Neural cell (in vitro differentiated cells): ENCODE results near the gene ANO4. TPM values are rescaled to one million over a fixed set of nuclear protein-coding genes. Genes with fewer than 3 reads are reported as not detected.

Experiments used
- H2AFZ ChIP-seq: fragments of 200-600, 300-800 bp; sonication (generic), shearing (Covaris generic); 2 replicates; pipeline ENCODE4 v1.6.0; 2014; ENCODE audit warnings: low read depth, mild to moderate bottlenecking, antibody characterized with exemption, low read length, moderate library complexity
- H3F3A ChIP-seq: fragments of 200-600 bp; shearing (Covaris generic); 2 replicates; pipeline ENCODE4 v1.6.1; 2016; ENCODE audit warnings: mild to moderate bottlenecking, moderate library complexity, mixed read lengths, antibody characterized with exemption, low read length; ENCODE audit not compliant: insufficient read depth, poor library complexity, severe bottlenecking
- H3K27ac ChIP-seq: fragments of 200-600, 300-800 bp; sonication (generic), shearing (Covaris generic); 2 replicates; pipeline ENCODE4 v1.5.1; 2014; ENCODE audit warnings: mild to moderate bottlenecking, low read length, moderate library complexity
- H3K27me3 ChIP-seq: fragments of 300-800, 200-600 bp; sonication (generic), shearing (Covaris generic); 2 replicates; pipeline ENCODE4 v1.6.0; 2014; ENCODE audit warnings: mild to moderate bottlenecking, low read depth, low read length, moderate library complexity; ENCODE audit not compliant: insufficient read depth
- H3K36me3 ChIP-seq: fragments of 300-800, 200-600 bp; sonication (generic), shearing (Covaris generic); 2 replicates; pipeline ENCODE4 v1.5.1; 2014; ENCODE audit warnings: mild to moderate bottlenecking, antibody characterized with exemption, low read length, moderate library complexity; ENCODE audit not compliant: insufficient read depth
- H3K4me2 ChIP-seq: fragments of 300-800, 200-600 bp; sonication (generic), shearing (Covaris generic); 2 replicates; pipeline ENCODE4 v1.6.0; 2014; ENCODE audit warnings: mild to moderate bottlenecking, low read length
- H3K4me3 ChIP-seq: fragments of 300-800, 200-600 bp; sonication (generic), shearing (Covaris generic); 2 replicates; pipeline ENCODE4 v1.5.1; 2014; ENCODE audit warnings: mild to moderate bottlenecking, low read length, moderate library complexity
- H3K79me2 ChIP-seq: fragments of 200-600 bp; shearing (Covaris generic); replicated peaks from 2 replicates; pipeline ENCODE4 v1.6.0; 2014; ENCODE audit warnings: mild to moderate bottlenecking, low read length, moderate library complexity; ENCODE audit not compliant: insufficient read depth
- H3K9ac ChIP-seq: fragments of 300-800, 200-600 bp; sonication (generic), shearing (Covaris generic); 2 replicates; pipeline ENCODE4 v1.6.1; 2016; ENCODE audit warnings: mild to moderate bottlenecking, low read length, mixed read lengths
- H3K9me2 ChIP-seq: fragments of 200-600 bp; shearing (Covaris generic); 2 replicates; pipeline ENCODE4 v1.6.1; 2016; ENCODE audit warnings: mild to moderate bottlenecking, low read length, mixed read lengths; ENCODE audit not compliant: insufficient read depth
- H3K9me3 ChIP-seq: fragments of 200-600, 300-800 bp; sonication (generic), shearing (Covaris generic); 2 replicates; pipeline ENCODE4 v1.6.1; 2016; ENCODE audit warnings: mild to moderate bottlenecking, mixed run types, low read length, moderate library complexity, mixed read lengths
- H4K20me1 ChIP-seq: fragments of 200-600 bp; shearing (Covaris generic); 2 replicates; pipeline ENCODE4 v1.6.1; 2016; ENCODE audit warnings: mild to moderate bottlenecking, mixed run types; ENCODE audit not compliant: insufficient read depth
- EP300 ChIP-seq: fragments of 450-650 bp; conservative IDR thresholded peaks from 2 replicates; pipeline ENCODE4 v1.6.1; 2014; ENCODE audit warnings: antibody characterized with exemption, mild to moderate bottlenecking, moderate library complexity; ENCODE audit not compliant: poor library complexity, severe bottlenecking
- EZH2 ChIP-seq: fragments of 200-600, 300-800 bp; shearing (Covaris generic), sonication (generic); IDR thresholded peaks from 2 replicates; pipeline ENCODE4 v1.6.1; 2014; ENCODE audit warnings: antibody characterized with exemption, low read length, borderline replicate concordance, mild to moderate bottlenecking; ENCODE audit not compliant: insufficient read depth, poor library complexity, severe bottlenecking
- MXI1 ChIP-seq: fragments of 450-650 bp; conservative IDR thresholded peaks from 2 replicates; pipeline ENCODE4 v1.6.1; 2014; ENCODE audit warnings: antibody characterized with exemption, mild to moderate bottlenecking; ENCODE audit not compliant: poor library complexity, severe bottlenecking
- POLR2AphosphoS5 ChIP-seq: IDR thresholded peaks from 2 replicates; pipeline ENCODE4 v1.6.1; 2012
- RAD21 ChIP-seq: fragments of 450-650 bp; conservative IDR thresholded peaks from 2 replicates; pipeline ENCODE4 v1.6.1; 2014; ENCODE audit warnings: antibody characterized with exemption, mild to moderate bottlenecking, moderate library complexity
- REST ChIP-seq: IDR thresholded peaks from 2 replicates; pipeline ENCODE4 v1.6.1; 2012; ENCODE audit warnings: borderline replicate concordance
- SMC3 ChIP-seq: fragments of 450-650 bp; conservative IDR thresholded peaks from 2 replicates; pipeline ENCODE4 v1.6.1; 2014; ENCODE audit warnings: antibody characterized with exemption, mild to moderate bottlenecking, moderate library complexity; ENCODE audit not compliant: poor library complexity
- TAF1 ChIP-seq: IDR thresholded peaks from 2 replicates; pipeline ENCODE4 v1.6.1; 2012; ENCODE audit warnings: low read depth
- polyA plus RNA-seq: library from polyadenylated mRNA; depleted of rRNA; stranded (reverse); fragments of >200 nt; gene quantifications from 2 replicates; pipeline ENCODE4 v1.2.3, GENCODE V29; 2014
- TF ChIP-seq, protein P1 (sequence below): fragments of 450-650 bp; IDR thresholded peaks from 2 replicates; pipeline ENCODE4 v1.5.1; 2014; ENCODE audit warnings: antibody characterized with exemption, mild to moderate bottlenecking, moderate library complexity; ENCODE audit not compliant: poor library complexity, severe bottlenecking

The ANO4 gene
- polyA plus RNA-seq, 1 donor from 2014 or later: 11.1 TPM

DNA sequence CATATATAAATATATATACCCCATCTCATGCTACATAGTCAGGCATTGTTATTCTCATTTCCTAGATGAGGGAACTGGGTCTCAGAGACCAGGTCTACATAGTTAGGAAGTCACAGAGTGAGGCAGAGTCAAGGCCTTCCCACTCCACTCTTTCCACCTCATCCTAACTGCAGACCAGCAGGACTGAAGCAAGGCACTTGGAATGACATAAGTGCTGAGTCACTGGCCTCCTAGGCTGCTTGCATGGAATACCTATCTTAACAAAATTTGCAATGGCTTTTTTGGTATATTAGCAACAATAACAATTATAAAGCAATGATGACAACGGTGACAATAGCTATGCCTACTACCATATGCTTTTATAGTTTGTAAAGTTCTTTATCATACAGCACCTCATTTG, 5.4 kb upstream of the ANO4 start:
- no peaks in the 10 kb centered on the region for H3K36me3 ChIP-seq
- H3K27ac ChIP-seq: no peak overlapping the region
- no peaks in the 10 kb centered on the region for H3K9me3 ChIP-seq

GRCh38 chr12:100789975-100790374, 4.6 kb upstream of the ANO4 start:
- Histone ChIP-seq H4K20me1 (no peaks in the 10 kb centered on the region), H3F3A (no peaks in the 10 kb centered on the region), H3K79me2 (no peaks in the 10 kb centered on the region), H3K36me3 (no peaks in the 10 kb centered on the region), H3K9me3 (no peaks in the 10 kb centered on the region), H3K9me2 (no peaks in the 10 kb centered on the region), H3K4me3 (no peak overlapping the region), H2AFZ (no peak overlapping the region), H3K27ac (no peak overlapping the region), H3K4me2 (no peak overlapping the region), H3K27me3 (no peaks in the 10 kb centered on the region), H3K9ac (no peak overlapping the region)
- TF ChIP-seq, protein P1, sequence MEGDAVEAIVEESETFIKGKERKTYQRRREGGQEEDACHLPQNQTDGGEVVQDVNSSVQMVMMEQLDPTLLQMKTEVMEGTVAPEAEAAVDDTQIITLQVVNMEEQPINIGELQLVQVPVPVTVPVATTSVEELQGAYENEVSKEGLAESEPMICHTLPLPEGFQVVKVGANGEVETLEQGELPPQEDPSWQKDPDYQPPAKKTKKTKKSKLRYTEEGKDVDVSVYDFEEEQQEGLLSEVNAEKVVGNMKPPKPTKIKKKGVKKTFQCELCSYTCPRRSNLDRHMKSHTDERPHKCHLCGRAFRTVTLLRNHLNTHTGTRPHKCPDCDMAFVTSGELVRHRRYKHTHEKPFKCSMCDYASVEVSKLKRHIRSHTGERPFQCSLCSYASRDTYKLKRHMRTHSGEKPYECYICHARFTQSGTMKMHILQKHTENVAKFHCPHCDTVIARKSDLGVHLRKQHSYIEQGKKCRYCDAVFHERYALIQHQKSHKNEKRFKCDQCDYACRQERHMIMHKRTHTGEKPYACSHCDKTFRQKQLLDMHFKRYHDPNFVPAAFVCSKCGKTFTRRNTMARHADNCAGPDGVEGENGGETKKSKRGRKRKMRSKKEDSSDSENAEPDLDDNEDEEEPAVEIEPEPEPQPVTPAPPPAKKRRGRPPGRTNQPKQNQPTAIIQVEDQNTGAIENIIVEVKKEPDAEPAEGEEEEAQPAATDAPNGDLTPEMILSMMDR: no peak
- TF ChIP-seq TAF1 (no peak), MXI1 (no peak), EP300 (no peak), SMC3 (no peak), EZH2 (no peak), RAD21 (no peak), POLR2AphosphoS5 (no peak)

More for the DNA sequence above, 5.4 kb upstream of the ANO4 start:
- no peak overlapping the region for H3K4me3 ChIP-seq
- no peak overlapping the region for H2AFZ ChIP-seq
- H3K79me2 ChIP-seq: no peaks in the 10 kb centered on the region
- H3K9ac ChIP-seq: no peak overlapping the region
- no peak overlapping the region for H3K4me2 ChIP-seq
- no peaks in the 10 kb centered on the region for H3K9me2 ChIP-seq
- H4K20me1 ChIP-seq: no peaks in the 10 kb centered on the region
- no peaks in the 10 kb centered on the region for H3F3A ChIP-seq
- no peak for TF ChIP-seq TAF1
- TF ChIP-seq POLR2AphosphoS5: no peak
- TF ChIP-seq EP300: no peak
- no peak for TF ChIP-seq MXI1
- TF ChIP-seq, protein P1: no peak
- TF ChIP-seq SMC3: no peak
- no peak for TF ChIP-seq EZH2
- no peak for TF ChIP-seq REST
- TF ChIP-seq RAD21: no peak
- H3K27me3 ChIP-seq: no peaks in the 10 kb centered on the region
